Heart right ventricle (tissue), 16 donors: ENCODE measurements around the gene CAPN14. TPM values are rescaled to one million over a fixed set of nuclear protein-coding genes. Genes with fewer than 3 reads are reported as not detected.
A peak's percentile ranks its signal among the peaks of the same experiment; 100 is the strongest.

Experiments used
- ATAC-seq, 8 donors: fragments of 200-7000 bp; cut with Tn5 transposase; one replicate each; pipeline ENCODE4 v1.9.1; 2020; ENCODE audit warnings: mild to moderate bottlenecking in 8 of 8, moderate library complexity in 8 of 8, moderate number of reproducible peaks in 1 of 8
- DNase-seq, 2 donors: peaks; one replicate each; pipeline ENCODE4 v3.0.0-alpha.2; 2020
- H3K27ac ChIP-seq, 10 donors: fragments of 200-600 bp; sonication (generic) in 2 of 10; one replicate each; pipeline versions ENCODE4 v1.5.0 to v1.8.0; 2020 to 2022; ENCODE audit warnings: mild to moderate bottlenecking in 3 of 10
- H3K27me3 ChIP-seq, 7 donors: fragments of 200-600 bp; one replicate each; pipeline ENCODE4 v1.8.0; 2021 to 2022; ENCODE audit warnings: mild to moderate bottlenecking in 2 of 7
- H3K36me3 ChIP-seq, 9 donors: fragments of 200-600 bp; sonication (generic) in 1 of 9; one replicate each; pipeline versions ENCODE4 v1.5.0 to v1.8.0; 2020 to 2022; ENCODE audit warnings: mild to moderate bottlenecking in 2 of 9
- H3K4me1 ChIP-seq, 9 donors: fragments of 200-600 bp; sonication (generic) in 1 of 9; one replicate each; pipeline versions ENCODE4 v1.5.0 to v1.8.0; 2020 to 2022; ENCODE audit warnings: mild to moderate bottlenecking in 4 of 9
- H3K4me3 ChIP-seq, 10 donors: fragments of 200-600 bp; sonication (generic) in 2 of 10; one replicate each; pipeline versions ENCODE4 v1.5.0 to v1.8.0; 2020 to 2022; ENCODE audit warnings: mild to moderate bottlenecking in 7 of 10, moderate library complexity in 2 of 10
- H3K9me3 ChIP-seq, 11 donors: fragments of 200-600 bp in 10 of 11; sonication (generic) in 2 of 11; one replicate each; pipeline versions ENCODE4 v1.5.0 to v1.8.0; 2013 to 2022; ENCODE audit warnings: mild to moderate bottlenecking in 2 of 11, control low read depth in 1 of 11, moderate library complexity in 1 of 11
- WGBS, 2 donors: extraction: QIAGEN DNeasy Blood & Tissue Kit; methylation state at CpG; one replicate each; pipeline ENCODE4 v1.1.7; 2013; ENCODE audit warnings: inconsistent platforms in 1 of 2; 5-methylcytosine and 5-hydroxymethylcytosine counted together
- intact Hi-C, 10 donors: fragments of 100-400 bp; cut with DNase I; formaldehyde crosslinking; loops; one replicate each; pipeline versions ENCODE4 v1.11.1 to v1.14.2; 2022
- polyA plus RNA-seq, 2 donors: library from polyadenylated mRNA; stranded (reverse); fragments of 200-250 nt; gene quantifications; one replicate each; pipeline ENCODE4 v1.2.3, GENCODE V29; 2013
- total RNA-seq, 10 donors: library from RNA; stranded (reverse); fragmentation: NEBNext Ultra II Directional in 3 of 10; extraction: Animal tissue kit (Norgen Biotek cat#: 25700) in 3 of 10; gene quantifications; one replicate each; pipeline versions ENCODE4 v1.2.1 to v1.2.4, GENCODE V29; 2021 to 2023
- TF ChIP-seq, protein P1 (sequence below), 9 donors: fragments of 200-600 bp; sonication (generic) in 2 of 9; IDR thresholded peaks; one replicate each; pipeline versions ENCODE4 v1.5.0 to v1.8.0; 2021 to 2022; ENCODE audit warnings: antibody characterized with exemption in 9 of 9, mild to moderate bottlenecking in 5 of 9, moderate library complexity in 1 of 9
- donor health status: Arrhythmogenic right ventricular cardiomyopathy.
- donor health status: ischemic (EF 13 %, LVEDD 7.1; RV severe dilation, severe dysfunction).
- donor health status: healthy with polysubstance abuse.
- donor health status: DM: no; HTN: yes; CAD: no.
- donor health status: DM: no; HTN: no; CAD: no.
- donor health status: ischemic (EF 25% LVEDD 6.9; RV normal size, moderate dysfunction).
- donor health status: ischemic (EF 25% LVEDD 5.7; RV mildly dilated, moderate dysfunction).
- donor health status: healthy.
- donor health status: DM: yes; HTN: yes; CAD: no.
- donor health status: Ischemic cardiomyopathy.
- donor health status: ischemic (EF 35%, LVEDD 5.7; RV mildly dilated, moderate dysfunction).
- donor health status: nonischemic (EF 11% LVEDD 7.7; RV severe dilation, severe dysfunction).
- donor health status: DM: yes; HTN: yes; CAD: no.
- donor health status: PGD.
- donor health status: ischemic (EF 29% LVEDD 5.4; RV normal size, mild dysfunction).
- donor health status: nonischemic (EF 23%, LVEDD 6.1; RV moderate dilation, normal function).

CAPN14 gene
- total and polyA plus RNA-seq, 12 donors, result 0.08 to 0.46 (median 0.25) TPM; not detected in 1

DNA sequence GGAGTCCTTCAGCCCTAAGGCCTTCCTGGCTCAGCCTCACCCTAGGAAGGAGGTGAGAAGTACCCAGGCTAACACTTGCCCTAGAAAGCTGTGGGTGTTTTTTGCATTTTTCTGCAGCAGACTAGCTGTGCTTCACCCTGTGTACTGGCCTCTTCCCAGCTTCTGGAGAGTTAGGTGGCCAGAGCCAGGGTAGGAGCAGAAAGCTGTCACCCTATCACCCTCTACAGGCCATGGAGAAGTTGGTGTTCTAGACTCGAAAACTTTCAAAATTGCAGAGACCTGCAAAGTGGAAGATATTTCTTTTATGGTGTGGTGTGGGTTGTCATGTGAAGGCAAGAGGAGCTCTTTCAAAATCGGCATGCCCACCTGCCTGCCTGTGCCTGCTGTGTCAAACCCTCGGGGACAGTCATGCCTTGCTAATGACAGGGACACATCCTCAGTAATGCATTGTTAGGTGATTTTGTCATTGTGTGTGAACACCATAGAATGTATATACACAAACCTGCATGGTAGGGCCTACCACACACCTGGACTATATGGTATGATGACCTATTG is 46.4 kb upstream of the CAPN14 start:
- 69 to 74% methylated on average over 3 of the region's 3 CpGs for WGBS, 2 donors
- H3K4me1 ChIP-seq, result peaks cover 0 to 6% (median 0%) of the 10 kb centered on the region in 9 donors
- peak in 7 of 8 donors; percentile 36 to 90 (median 80) for ATAC-seq

GRCh38 chr2:31260870-31261269 is 43.6 kb upstream of the CAPN14 start:
- intact Hi-C loops, result no loop called here
- H3K4me1 ChIP-seq, result peaks cover 0 to 22% (median 11%) of the 10 kb centered on the region in 9 donors
- no peak overlapping the region for H3K27ac ChIP-seq
- H3K36me3 ChIP-seq, result peaks cover 0 to 58% (median 3%) of the 10 kb centered on the region in 9 donors
- 88 to 94% methylated on average over 4 of the region's 4 CpGs for WGBS, 2 donors
- no peak overlapping the region for H3K4me3 ChIP-seq
- ATAC-seq (no peak), DNase-seq (no peak)
- TF ChIP-seq, protein P1, sequence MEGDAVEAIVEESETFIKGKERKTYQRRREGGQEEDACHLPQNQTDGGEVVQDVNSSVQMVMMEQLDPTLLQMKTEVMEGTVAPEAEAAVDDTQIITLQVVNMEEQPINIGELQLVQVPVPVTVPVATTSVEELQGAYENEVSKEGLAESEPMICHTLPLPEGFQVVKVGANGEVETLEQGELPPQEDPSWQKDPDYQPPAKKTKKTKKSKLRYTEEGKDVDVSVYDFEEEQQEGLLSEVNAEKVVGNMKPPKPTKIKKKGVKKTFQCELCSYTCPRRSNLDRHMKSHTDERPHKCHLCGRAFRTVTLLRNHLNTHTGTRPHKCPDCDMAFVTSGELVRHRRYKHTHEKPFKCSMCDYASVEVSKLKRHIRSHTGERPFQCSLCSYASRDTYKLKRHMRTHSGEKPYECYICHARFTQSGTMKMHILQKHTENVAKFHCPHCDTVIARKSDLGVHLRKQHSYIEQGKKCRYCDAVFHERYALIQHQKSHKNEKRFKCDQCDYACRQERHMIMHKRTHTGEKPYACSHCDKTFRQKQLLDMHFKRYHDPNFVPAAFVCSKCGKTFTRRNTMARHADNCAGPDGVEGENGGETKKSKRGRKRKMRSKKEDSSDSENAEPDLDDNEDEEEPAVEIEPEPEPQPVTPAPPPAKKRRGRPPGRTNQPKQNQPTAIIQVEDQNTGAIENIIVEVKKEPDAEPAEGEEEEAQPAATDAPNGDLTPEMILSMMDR (IDR thresholded peaks at IDR 0.05), result no peak
- no peaks in the 10 kb centered on the region for H3K27me3 ChIP-seq
- no peaks in the 10 kb centered on the region for H3K9me3 ChIP-seq

More for the DNA sequence above, 46.4 kb upstream of the CAPN14 start:
- H3K27me3 ChIP-seq, result no peaks in the 10 kb centered on the region
- H3K36me3 ChIP-seq, result peaks cover 0 to 61% (median 3%) of the 10 kb centered on the region in 9 donors
- H3K27ac ChIP-seq, result peak overlapping the region in 1 of 10 donors; percentile 12
- no peaks in the 10 kb centered on the region for H3K9me3 ChIP-seq
- intact Hi-C loops, result no loop called here
- H3K4me3 ChIP-seq, result no peak overlapping the region
- no peak for DNase-seq
- TF ChIP-seq, protein P1 (IDR thresholded peaks at IDR 0.05), result peak in 6 of 9 donors; percentile 19 to 53 (median 38)

DNA sequence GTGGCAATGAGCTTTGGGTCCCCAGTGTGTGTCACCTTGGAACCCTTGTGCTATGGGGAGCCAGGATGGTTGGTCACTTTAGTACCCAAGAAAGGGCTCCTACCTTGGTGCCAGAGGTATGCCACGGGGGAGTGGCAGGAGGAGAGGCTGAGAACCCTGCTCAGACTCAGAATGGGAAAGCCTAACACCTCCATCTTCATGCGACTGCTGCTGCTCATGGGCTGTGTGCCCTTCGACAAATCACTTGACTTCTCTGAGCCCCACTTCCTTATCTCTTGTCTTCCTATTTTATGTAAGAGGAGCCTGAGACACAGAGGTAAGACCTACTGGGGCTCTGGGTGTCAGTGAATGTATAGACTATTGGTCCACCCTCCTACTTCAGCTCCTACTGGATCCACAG is 41.8 kb upstream of the CAPN14 start:
- Histone ChIP-seq H3K9me3 (no peaks in the 10 kb centered on the region), H3K4me3 (no peak overlapping the region), H3K27me3 (no peaks in the 10 kb centered on the region), H3K27ac (no peak overlapping the region), H3K4me1 (peaks cover 0 to 22% (median 11%) of the 10 kb centered on the region in 9 donors), H3K36me3 (peaks cover 0 to 54% (median 3%) of the 10 kb centered on the region in 9 donors)
- TF ChIP-seq, protein P1 (IDR thresholded peaks at IDR 0.05), result no peak
- DNase-seq (no peak), ATAC-seq (no peak)
- 93 to 96% methylated on average over 3 of the region's 3 CpGs for WGBS, 2 donors
- intact Hi-C loops, result no loop called here

- WGBS, 2 donors, result 75 to 78% methylated on average over 5 of the region's 5 CpGs
- Histone ChIP-seq H3K36me3 (peaks cover 0 to 49% (median 3%) of the 10 kb centered on the region in 9 donors), H3K4me3 (no peak overlapping the region), H3K27me3 (no peaks in the 10 kb centered on the region), H3K4me1 (peaks cover 0 to 17% (median 11%) of the 10 kb centered on the region in 9 donors), H3K27ac (no peak overlapping the region), H3K9me3 (no peaks in the 10 kb centered on the region)
- DNase-seq (no peak), ATAC-seq (no peak)
- intact Hi-C loops, result no loop called here
- TF ChIP-seq, protein P1 (IDR thresholded peaks at IDR 0.05), result no peak
These were observed 41.0 kb upstream of the CAPN14 start for GRCh38 chr2:31258351-31258750.
